ENCODE measurements around the gene NRG2.

NRG2 gene

DNA sequence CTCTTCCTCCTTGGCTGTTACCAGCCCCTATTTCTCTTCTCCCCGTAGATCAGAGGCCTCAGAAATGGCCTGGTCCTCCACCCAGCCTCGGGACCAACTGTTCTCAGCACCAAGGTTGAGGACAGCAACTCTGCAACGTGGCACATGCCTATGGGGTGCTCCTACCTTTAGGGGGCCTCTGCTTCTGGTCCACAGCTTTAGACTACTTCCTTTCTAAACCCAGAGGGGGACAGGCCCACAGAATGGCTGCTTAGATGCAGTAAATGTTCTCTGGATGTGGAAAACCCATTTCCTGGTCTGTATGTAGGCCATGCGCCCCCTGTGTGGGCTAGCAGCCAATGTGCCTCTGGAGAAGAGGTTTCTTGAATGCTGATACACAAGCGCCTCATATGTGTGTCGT is 68.4 kb downstream of the NRG2 start:
- no peak for DNase-seq

GRCh38 chr5:139971202-139971725 is 71.8 kb downstream of the NRG2 start:
- DNase-seq, result no peak

GRCh38 chr5:139969318-139969717 is 73.8 kb downstream of the NRG2 start:
- DNase-seq, result no peak

- DNase-seq, result peak in 54 of 56 donors; percentile 21 to 92 (median 74)
Measured at GRCh38 chr5:139968547-139969261, 74.4 kb downstream of the NRG2 start.

GRCh38 chr5:139967353-139967752 is 75.7 kb downstream of the NRG2 start:
- no peak for DNase-seq

- no peak for DNase-seq
Measured at GRCh38 chr5:139966856-139967255, 76.2 kb downstream of the NRG2 start.

DNA sequence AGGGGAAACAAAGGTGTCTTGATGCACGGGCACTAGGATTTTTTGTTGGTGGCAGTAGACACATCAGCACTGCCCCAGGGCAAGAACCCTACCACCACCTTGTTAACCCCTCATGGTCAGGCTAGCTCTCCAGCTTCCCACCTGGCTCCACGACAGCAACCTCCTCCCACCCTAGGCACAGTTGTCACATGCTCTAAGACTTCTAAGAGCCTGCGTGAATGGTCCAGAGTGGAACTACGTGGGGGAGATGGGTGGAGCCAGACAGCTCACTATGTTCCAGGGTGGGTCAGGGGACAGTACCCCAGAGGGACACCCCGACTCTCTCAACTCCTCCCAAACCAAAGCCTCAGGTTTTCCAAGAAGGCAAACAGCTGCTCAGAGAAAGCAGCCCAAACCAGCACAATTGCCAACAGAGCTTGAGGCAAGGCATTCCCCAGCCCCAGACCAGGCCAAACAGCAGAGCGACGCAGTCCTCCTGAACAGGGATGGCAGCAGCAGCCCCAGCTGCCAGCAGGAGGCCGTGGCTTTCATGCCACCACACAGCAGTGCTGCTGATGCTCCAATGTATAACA is 78.0 kb downstream of the NRG2 start:
- DNase-seq, result no peak

DNA sequence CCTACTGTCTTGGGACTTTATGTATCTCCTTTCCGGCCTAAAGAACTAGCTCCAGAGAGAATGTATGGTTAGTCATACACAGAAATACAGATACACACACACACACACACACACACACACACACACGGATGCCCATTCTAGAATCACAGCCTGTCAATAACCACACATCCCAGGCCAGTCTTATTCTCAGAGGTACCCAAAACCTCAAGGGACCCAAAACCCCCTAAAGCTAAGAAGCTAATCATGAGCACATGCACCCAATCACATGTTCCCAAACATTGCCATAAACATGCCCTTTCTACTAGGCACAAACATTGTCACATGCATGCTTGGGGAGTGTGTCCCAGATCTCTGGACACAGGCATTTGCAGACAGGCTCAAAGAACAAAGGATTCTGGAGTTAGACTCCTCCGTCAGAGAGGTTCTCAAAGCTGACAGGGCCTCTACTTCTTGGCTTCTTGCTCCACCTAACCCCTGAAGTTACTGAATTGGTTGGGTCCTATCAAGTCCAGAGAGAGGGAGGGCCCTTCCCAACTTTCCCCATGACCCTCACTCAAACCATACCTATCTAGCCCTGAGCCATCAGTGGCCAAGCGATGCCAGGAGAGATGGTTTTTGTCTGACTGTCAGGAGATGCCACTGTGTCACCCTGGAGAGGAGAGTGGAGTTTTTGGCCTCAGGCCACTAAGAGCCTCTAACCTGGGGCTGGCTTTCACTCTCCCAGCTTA is 78.7 kb downstream of the NRG2 start:
- DNase-seq, result no peak

DNA sequence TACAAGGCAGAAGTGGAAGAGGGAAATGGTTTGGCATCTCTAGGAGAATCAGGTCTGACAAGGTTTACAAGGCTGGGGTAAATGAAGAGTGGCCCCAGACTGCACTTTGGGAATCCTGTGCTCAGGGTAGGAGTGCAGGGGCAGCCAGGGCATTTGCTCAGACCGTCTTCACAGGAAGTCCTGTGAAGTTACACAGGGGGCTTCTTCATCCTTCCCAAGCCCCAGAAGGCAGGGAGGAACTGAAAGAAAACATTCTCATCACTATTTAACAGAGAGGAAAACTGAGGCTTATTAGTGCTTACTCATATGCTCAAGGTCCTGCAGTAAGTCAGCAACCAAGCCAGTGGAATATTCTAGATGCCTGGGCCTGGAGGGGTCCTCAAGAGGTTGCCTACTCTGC is 80.7 kb downstream of the NRG2 start:
- no peak for DNase-seq

GRCh38 chr5:139961435-139962157 is 81.5 kb downstream of the NRG2 start:
- DNase-seq, result no peak

DNA sequence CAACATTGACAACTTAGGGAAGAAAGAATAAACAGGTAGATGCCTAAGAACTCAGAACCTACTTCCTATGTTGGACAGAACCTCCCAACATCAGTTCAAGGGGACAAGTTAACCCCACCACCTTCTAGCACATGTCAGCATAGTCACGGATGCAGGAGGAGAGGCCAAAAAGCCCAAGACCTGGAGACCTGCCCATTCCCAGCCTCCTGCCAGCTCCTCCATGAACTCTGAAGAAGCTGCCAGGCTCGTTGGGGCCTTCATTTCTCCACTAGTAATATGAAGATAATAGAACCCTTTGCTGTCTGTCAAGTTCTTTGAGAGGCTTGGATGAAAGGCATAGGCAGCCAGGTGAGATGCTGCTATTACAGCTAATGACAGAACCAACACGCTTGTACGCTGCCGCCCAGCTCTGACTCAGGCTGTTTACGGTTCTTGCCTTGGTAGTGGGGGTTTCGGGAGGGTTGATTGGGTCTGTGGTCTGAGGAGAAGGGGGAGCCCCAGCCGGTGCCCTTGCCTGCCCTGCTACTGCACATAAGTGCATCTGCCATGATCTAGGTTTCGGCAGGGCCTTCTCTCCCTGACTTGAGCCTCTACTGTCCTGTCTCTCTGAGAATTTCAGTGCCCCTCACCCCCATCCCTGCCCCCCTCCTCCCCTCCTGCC is 82.2 kb downstream of the NRG2 start:
- DNase-seq, result no peak

GRCh38 chr5:139958432-139959148 is 84.5 kb downstream of the NRG2 start:
- no peak for DNase-seq

DNA sequence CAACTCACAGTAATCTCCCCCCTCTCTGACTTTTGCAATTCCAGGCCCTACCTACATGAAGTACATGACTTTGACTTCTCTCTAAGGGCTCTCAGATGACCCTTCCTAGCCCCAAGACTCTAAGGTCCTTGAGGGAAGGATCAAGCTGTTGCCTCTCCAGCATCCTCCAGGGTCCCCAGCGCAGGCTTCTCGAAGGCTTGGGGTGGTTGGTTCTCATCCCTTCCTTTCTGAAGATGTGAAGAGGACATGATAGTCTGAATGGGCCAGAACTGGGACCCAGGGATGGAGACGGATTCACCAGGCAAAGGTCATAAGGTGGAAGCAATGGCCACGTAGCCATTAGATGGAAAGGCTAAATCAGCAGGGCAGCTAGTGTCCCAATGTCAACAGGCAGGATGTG is 86.8 kb downstream of the NRG2 start:
- DNase-seq, result no peak

- DNase-seq, result no peak
Measured at GRCh38 chr5:139955616-139956273, 87.4 kb downstream of the NRG2 start.

DNA sequence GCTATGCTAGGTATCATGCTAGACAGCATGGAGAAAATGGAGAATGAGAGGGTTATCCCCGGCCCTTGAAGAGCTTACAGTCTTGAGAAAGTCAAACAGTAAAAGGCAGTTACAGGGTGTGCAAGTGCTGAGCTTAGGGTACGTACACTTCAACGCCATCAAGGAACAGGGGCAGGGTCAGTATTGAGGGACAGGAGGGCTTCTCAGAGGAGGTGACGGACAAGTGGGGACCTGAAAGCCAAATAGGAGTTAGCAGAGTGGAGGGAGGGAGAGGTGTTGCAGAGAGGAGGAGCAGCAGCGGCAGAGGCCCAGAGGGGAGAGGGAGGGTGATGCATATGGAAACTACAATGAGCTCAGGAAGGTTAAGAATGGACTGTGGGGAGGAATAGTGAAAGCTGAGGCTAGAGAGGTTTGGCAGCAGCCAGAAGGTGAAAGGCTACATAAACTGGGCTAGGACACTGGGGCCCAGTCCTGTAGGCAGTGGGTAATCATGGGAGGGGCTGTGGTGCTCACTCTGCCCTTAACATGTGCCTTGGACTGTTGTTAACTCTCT is 88.0 kb downstream of the NRG2 start:
- no peak for DNase-seq

- no peak for DNase-seq
Measured at GRCh38 chr5:139954462-139954861, 88.6 kb downstream of the NRG2 start.

- DNase-seq, result no peak
Measured at GRCh38 chr5:139954022-139954421, 89.1 kb downstream of the NRG2 start.

- no peak for DNase-seq
Measured at GRCh38 chr5:139952574-139952973, 90.5 kb downstream of the NRG2 start.

GRCh38 chr5:139951983-139952382 is 91.1 kb downstream of the NRG2 start:
- DNase-seq, result no peak
